Measurements from ENCODE around the gene ACTMAP. TPM values are rescaled to one million over a fixed set of nuclear protein-coding genes. Genes with fewer than 3 reads are reported as not detected.

The ACTMAP gene
- total and polyA plus RNA-seq, 12 donors: 3.6 to 12.8 (median 8.4) TPM

GRCh38 chr19:40755248-40755624 lies 5.0 kb upstream of the ACTMAP start:
- no peaks in the 10 kb centered on the region for H3K9me3 ChIP-seq
- peaks cover 2 to 53% (median 38%) of the 10 kb centered on the region in 9 donors for H3K4me1 ChIP-seq
- peak overlapping the region in 1 of 10 donors; percentile 28 for H3K4me3 ChIP-seq
- no peak for DNase-seq
- no peak for TF ChIP-seq CTCF (IDR thresholded peaks at IDR 0.05)
- no peak for ATAC-seq
- intact Hi-C loops (cut with DNase I): loop anchor here in 1 of 10 donors (2.0 kb wide), 1 partner anchor 18 kb away; no protein-coding TSS in a partner anchor
- H3K27ac ChIP-seq: peak overlapping the region in 1 of 10 donors; percentile 83
- H3K27me3 ChIP-seq: no peaks in the 10 kb centered on the region
- 94 to 100% methylated on average over 2 to 3 of the region's 3 CpGs for WGBS, 2 donors
- H3K36me3 ChIP-seq: peaks cover 0 to 59% (median 27%) of the 10 kb centered on the region in 9 donors

GRCh38 chr19:40754611-40755247 lies 4.5 kb upstream of the ACTMAP start:
- Histone ChIP-seq H3K4me3 (peak overlapping the region in 2 of 10 donors; percentile 11 to 28), H3K4me1 (peaks cover 2 to 58% (median 40%) of the 10 kb centered on the region in 9 donors), H3K27ac (peak overlapping the region in 1 of 10 donors; percentile 83), H3K9me3 (no peaks in the 10 kb centered on the region), H3K27me3 (no peaks in the 10 kb centered on the region), H3K36me3 (peaks cover 0 to 54% (median 22%) of the 10 kb centered on the region in 9 donors)
- intact Hi-C loops (cut with DNase I): loop anchor here in 3 of 10 donors (2.0 to 5.0 kb wide), 4 partner anchors 18 to 48 kb away; partner anchors contain the start of genes COQ8B (in 1 of the 3), EGLN2 (in 1 of the 3) and ITPKC (in 1 of the 3)
- 85 to 89% methylated on average over 9 of the region's 9 CpGs for WGBS, 2 donors
- no peak for DNase-seq
- no peak for ATAC-seq
- no peak for TF ChIP-seq CTCF (IDR thresholded peaks at IDR 0.05)

GRCh38 chr19:40752257-40752781 lies 2.0 kb upstream of the ACTMAP start:
- DNase-seq (no peak), ATAC-seq (no peak)
- H3K27ac ChIP-seq: peak overlapping the region in 5 of 10 donors; percentile 90 to 99 (median 91)
- no peaks in the 10 kb centered on the region for H3K27me3 ChIP-seq
- peaks cover 0 to 34% (median 4%) of the 10 kb centered on the region in 9 donors for H3K36me3 ChIP-seq
- peaks cover 13 to 80% (median 58%) of the 10 kb centered on the region in 9 donors for H3K4me1 ChIP-seq
- no peaks in the 10 kb centered on the region for H3K9me3 ChIP-seq
- TF ChIP-seq CTCF (IDR thresholded peaks at IDR 0.05): no peak
- peak overlapping the region in 9 of 10 donors; percentile 56 to 92 (median 78) for H3K4me3 ChIP-seq
- WGBS, 2 donors: 85 to 87% methylated on average over 11 to 12 of the region's 12 CpGs
- intact Hi-C loops (cut with DNase I): loop anchor here in 3 of 10 donors (5.0 kb wide), 3 partner anchors 35 to 50 kb away; partner anchors contain the start of genes COQ8B (in 1 of the 3), EGLN2 (in 1 of the 3) and ITPKC (in 1 of the 3)

GRCh38 chr19:40750874-40751537 lies 729 bp upstream of the ACTMAP start, which contains the start of gene SNRPA:
TSS of gene SNRPA (plus strand) at chr19:40751203. CDS start at chr19:40751409, 206 bp downstream.
- ATAC-seq (peak; percentile 83 to 93 (median 90)), DNase-seq (peak; percentile 93 to 98)
- H3K9me3 ChIP-seq: no peaks in the 10 kb centered on the region
- H3K4me1 ChIP-seq: peaks cover 13 to 69% (median 54%) of the 10 kb centered on the region in 9 donors
- no peak for TF ChIP-seq CTCF (IDR thresholded peaks at IDR 0.05)
- intact Hi-C loops (cut with DNase I): loop anchor here in 7 of 10 donors (1.0 to 5.0 kb wide), 9 partner anchors 34 to 88 kb away; partner anchors contain the start of genes COQ8B (in 6 of the 7), ITPKC (in 5 of the 7) and EGLN2 (in 3 of the 7)
- H3K36me3 ChIP-seq: peaks cover 0 to 22% (median 4%) of the 10 kb centered on the region in 9 donors
- peak within 1 kb of the TSS; percentile 56 to 92 (median 79) for H3K4me3 ChIP-seq
- peak within 1 kb of the TSS; percentile 92 to 99 (median 95) for H3K27ac ChIP-seq
- WGBS, 2 donors: 0 to 1% methylated on average over 46 of the region's 46 CpGs
- no peaks in the 10 kb centered on the region for H3K27me3 ChIP-seq

Measured in heart right ventricle (tissue), 16 donors.